Lower leg skin (tissue), 4 donors: ENCODE measurements around the gene CUTA. TPM values are rescaled to one million over a fixed set of nuclear protein-coding genes. Genes with fewer than 3 reads are reported as not detected.

Experiments
- DNase-seq, 2 donors: peaks; one replicate each; pipeline ENCODE4 v3.0.0-alpha.2; 2019; ENCODE audit warnings: low spot score in 2 of 2
- H3K4me3 ChIP-seq: fragments of 200-600 bp; sonication (generic); 2 replicates; pipeline ENCODE4 v1.5.1; 2017; ENCODE audit warnings: mild to moderate bottlenecking, low read depth; ENCODE audit not compliant: poor library complexity, severe bottlenecking
- CTCF ChIP-seq, 3 donors: fragments of 450-650 bp; IDR thresholded peaks; one replicate each; pipeline ENCODE4 v1.5.1; 2016; ENCODE audit warnings: antibody characterized with exemption in 3 of 3, mild to moderate bottlenecking in 3 of 3, moderate library complexity in 2 of 3
- POLR2A ChIP-seq, 2 donors: fragments of 450-650 bp; IDR thresholded peaks; one replicate each; pipeline ENCODE4 v1.6.1; 2016 to 2017; ENCODE audit warnings: antibody characterized with exemption in 2 of 2, mild to moderate bottlenecking in 1 of 2, moderate library complexity in 1 of 2
- WGBS, 2 donors: methylation state at CpG; one replicate each; pipeline ENCODE4 v1.1.5; 2018; 5-methylcytosine and 5-hydroxymethylcytosine counted together
- intact Hi-C: fragments of 100-400 bp; cut with DNase I; formaldehyde crosslinking; loops from one replicate; pipeline ENCODE4 v1.15.0; 2023; ENCODE audit warnings: low total_unique reads
- total RNA-seq, 4 donors: library from RNA; depleted of rRNA; stranded (reverse); fragments of >200 nt; gene quantifications; one replicate each; pipeline ENCODE4 v1.1.0, GENCODE V29; 2016

CUTA gene
- total RNA-seq, 4 donors from 2014 or later = 96.5 to 162 (median 153) TPM

- DNase-seq = no peak
- no peak overlapping the region for H3K4me3 ChIP-seq
- WGBS, 2 donors = 80 to 84% methylated on average over 8 of the region's 8 CpGs
- no peak for TF ChIP-seq POLR2A (IDR thresholded peaks at IDR 0.05)
- no peak for TF ChIP-seq CTCF (IDR thresholded peaks at IDR 0.05)
- intact Hi-C loops = no loop called here
These were observed 24.4 kb upstream of the CUTA start for GRCh38 chr6:33442283-33442682.

- intact Hi-C loops = no loop called here
- H3K4me3 ChIP-seq = no peak overlapping the region
- DNase-seq = no peak
- 93 to 94% methylated on average over 9 of the region's 9 CpGs for WGBS, 2 donors
- TF ChIP-seq CTCF (IDR thresholded peaks at IDR 0.05) (no peak), POLR2A (IDR thresholded peaks at IDR 0.05) (no peak)
These were observed 23.6 kb upstream of the CUTA start for GRCh38 chr6:33441457-33441856.

- intact Hi-C loops = no loop called here
- 85 to 88% methylated on average over 18 to 19 of the region's 19 CpGs for WGBS, 2 donors
- H3K4me3 ChIP-seq = no peak overlapping the region
- TF ChIP-seq POLR2A (IDR thresholded peaks at IDR 0.05) (no peak), CTCF (IDR thresholded peaks at IDR 0.05) (no peak)
- DNase-seq = no peak
These were observed 22.9 kb upstream of the CUTA start for GRCh38 chr6:33440649-33441309.

GRCh38 chr6:33439956-33440648 lies 22.2 kb upstream of the CUTA start:
- WGBS, 2 donors = 77 to 81% methylated on average over 9 of the region's 9 CpGs
- H3K4me3 ChIP-seq = no peak overlapping the region
- DNase-seq = no peak
- intact Hi-C loops = loop anchor here (10.0 kb wide), 1 partner anchor 125 kb away; no protein-coding TSS in a partner anchor
- TF ChIP-seq POLR2A (IDR thresholded peaks at IDR 0.05) (no peak), CTCF (IDR thresholded peaks at IDR 0.05) (no peak)

- intact Hi-C loops = loop anchor here (10.0 kb wide), 1 partner anchor 126 kb away; no protein-coding TSS in a partner anchor
- DNase-seq = no peak
- 96 to 98% methylated on average over 3 of the region's 3 CpGs for WGBS, 2 donors
- TF ChIP-seq POLR2A (IDR thresholded peaks at IDR 0.05) = no peak
- H3K4me3 ChIP-seq = no peak overlapping the region
These were observed 21.2 kb upstream of the CUTA start for GRCh38 chr6:33438978-33439594.

GRCh38 chr6:33437666-33438065 lies 19.8 kb upstream of the CUTA start:
- H3K4me3 ChIP-seq = no peak overlapping the region
- DNase-seq = no peak
- no peak for TF ChIP-seq CTCF (IDR thresholded peaks at IDR 0.05)
- TF ChIP-seq POLR2A (IDR thresholded peaks at IDR 0.05) = no peak
- intact Hi-C loops = loop anchor here (10.0 kb wide), 1 partner anchor 127 kb away; no protein-coding TSS in a partner anchor
- WGBS, 2 donors = 93 to 95% methylated on average over 18 of the region's 18 CpGs
